Mesothelial cell of epicardium (in vitro differentiated cells): ENCODE data around the gene AFDN. TPM values are rescaled to one million over a fixed set of nuclear protein-coding genes. Genes with fewer than 3 reads are reported as not detected.

Source experiments
- DNase-seq, 2 experiments: peaks; one replicate each; pipeline ENCODE4 v3.0.0; 2021; ENCODE audit warnings: low spot score in 2 of 2; ENCODE audit not compliant: unreplicated experiment in 2 of 2
- H3K27ac Mint-ChIP-seq: 2 replicates; pipeline ENCODE4 v1.8.0; 2021; ENCODE audit warnings: mixed read lengths
- H3K27me3 Mint-ChIP-seq: 2 replicates; pipeline ENCODE4 v1.8.0; 2021; ENCODE audit warnings: low read depth, mixed read lengths
- H3K36me3 Mint-ChIP-seq: 2 replicates; pipeline ENCODE4 v1.8.0; 2021; ENCODE audit warnings: mixed read lengths
- H3K4me1 Mint-ChIP-seq: 2 replicates; pipeline ENCODE4 v1.8.0; 2021; ENCODE audit warnings: mixed read lengths
- H3K4me3 Mint-ChIP-seq: 2 replicates; pipeline ENCODE4 v1.8.0; 2021; ENCODE audit warnings: mild to moderate bottlenecking, moderate library complexity, mixed read lengths
- H3K9me3 Mint-ChIP-seq: 2 replicates; pipeline ENCODE4 v1.8.0; 2021; ENCODE audit warnings: mixed read lengths
- total RNA-seq: library from RNA; stranded (reverse); gene quantifications from 3 replicates; pipeline ENCODE4 v1.2.1, GENCODE V29; 2021
- TF ChIP-seq, protein P1 (sequence below): fragments of 200-600 bp; sonication (generic); IDR thresholded peaks from one replicate; pipeline ENCODE4 v1.5.0; 2021; ENCODE audit warnings: antibody characterized with exemption; ENCODE audit not compliant: unreplicated experiment

The AFDN gene
- total RNA-seq, 1 donor from 2014 or later = 284 TPM

DNA sequence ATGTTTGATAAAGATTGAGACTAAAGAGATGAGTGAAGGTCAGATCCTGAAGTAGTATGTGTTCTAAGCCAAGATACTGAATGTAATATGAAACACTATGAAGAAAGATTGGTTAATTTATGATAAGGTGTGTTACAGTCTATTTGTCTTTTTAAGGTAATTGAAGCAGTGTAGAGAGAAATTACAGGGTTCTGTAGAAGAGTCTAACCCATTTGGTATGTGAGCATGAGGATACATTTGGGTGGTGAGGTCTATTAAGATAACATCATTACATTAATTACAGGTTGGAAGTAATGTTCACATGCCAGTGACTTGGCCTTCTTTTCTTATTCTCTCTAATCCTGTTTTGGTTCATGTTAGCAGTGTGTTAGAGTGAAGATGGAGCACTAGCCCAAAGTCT is 61.4 kb downstream of the AFDN start:
- Mint-ChIP-seq H3K27ac (no peak overlapping the region), H3K4me1 (peaks cover 4% of the 10 kb centered on the region), H3K27me3 (no peaks in the 10 kb centered on the region), H3K36me3 (peaks cover 16% of the 10 kb centered on the region), H3K4me3 (no peak overlapping the region), H3K9me3 (no peaks in the 10 kb centered on the region)
- TF ChIP-seq, protein P1, sequence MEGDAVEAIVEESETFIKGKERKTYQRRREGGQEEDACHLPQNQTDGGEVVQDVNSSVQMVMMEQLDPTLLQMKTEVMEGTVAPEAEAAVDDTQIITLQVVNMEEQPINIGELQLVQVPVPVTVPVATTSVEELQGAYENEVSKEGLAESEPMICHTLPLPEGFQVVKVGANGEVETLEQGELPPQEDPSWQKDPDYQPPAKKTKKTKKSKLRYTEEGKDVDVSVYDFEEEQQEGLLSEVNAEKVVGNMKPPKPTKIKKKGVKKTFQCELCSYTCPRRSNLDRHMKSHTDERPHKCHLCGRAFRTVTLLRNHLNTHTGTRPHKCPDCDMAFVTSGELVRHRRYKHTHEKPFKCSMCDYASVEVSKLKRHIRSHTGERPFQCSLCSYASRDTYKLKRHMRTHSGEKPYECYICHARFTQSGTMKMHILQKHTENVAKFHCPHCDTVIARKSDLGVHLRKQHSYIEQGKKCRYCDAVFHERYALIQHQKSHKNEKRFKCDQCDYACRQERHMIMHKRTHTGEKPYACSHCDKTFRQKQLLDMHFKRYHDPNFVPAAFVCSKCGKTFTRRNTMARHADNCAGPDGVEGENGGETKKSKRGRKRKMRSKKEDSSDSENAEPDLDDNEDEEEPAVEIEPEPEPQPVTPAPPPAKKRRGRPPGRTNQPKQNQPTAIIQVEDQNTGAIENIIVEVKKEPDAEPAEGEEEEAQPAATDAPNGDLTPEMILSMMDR = no peak
- DNase-seq = no peak

DNA sequence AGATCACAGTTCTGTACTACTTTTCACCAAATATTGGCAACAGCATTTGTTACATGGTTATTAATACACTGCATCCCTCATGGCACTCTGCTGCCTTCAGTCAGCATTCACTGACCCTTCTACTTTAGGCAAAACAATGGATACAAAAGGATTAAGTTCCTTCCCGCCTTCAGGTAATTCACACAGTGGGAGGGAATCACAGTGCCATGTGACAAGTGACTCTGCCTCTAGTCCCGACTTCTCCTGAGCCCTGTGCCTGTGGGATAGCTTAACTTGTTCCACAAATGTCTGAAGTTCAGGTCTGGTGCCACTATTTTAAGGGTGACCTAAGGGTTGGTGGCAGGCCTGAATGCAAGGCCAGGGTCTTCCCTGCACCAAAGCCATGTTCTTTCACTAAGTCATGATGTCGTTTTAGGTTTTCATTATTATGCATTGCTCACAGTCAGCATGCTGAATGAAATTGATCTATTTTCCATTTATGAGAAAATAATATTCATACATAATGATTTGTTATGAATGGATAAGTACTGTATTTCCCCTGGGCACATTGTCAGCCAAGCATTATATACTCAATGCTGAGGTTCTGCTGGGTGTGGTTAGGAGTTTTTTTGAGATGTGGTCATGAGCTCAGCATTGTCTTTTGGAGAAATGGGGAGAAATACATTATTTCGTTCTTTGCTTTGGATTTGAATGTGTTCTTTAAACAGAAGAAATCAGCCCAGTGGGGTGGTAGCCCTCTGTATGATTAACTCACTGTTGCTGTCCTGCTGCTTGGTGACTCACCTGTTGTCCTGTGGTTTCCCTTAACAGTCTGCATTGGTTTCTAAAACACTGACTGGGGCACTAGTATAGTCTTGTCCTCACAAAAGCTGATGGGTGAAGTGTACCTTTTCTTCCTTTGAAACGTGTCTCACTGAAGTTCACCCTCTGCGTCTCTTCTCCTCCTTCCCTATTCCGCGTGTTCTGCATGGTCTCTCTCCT is 66.4 kb downstream of the AFDN start:
- H3K36me3 Mint-ChIP-seq = peaks cover 9% of the 10 kb centered on the region
- H3K27me3 Mint-ChIP-seq = no peaks in the 10 kb centered on the region
- no peaks in the 10 kb centered on the region for H3K9me3 Mint-ChIP-seq
- no peak overlapping the region for H3K4me3 Mint-ChIP-seq
- H3K4me1 Mint-ChIP-seq = no peaks in the 10 kb centered on the region
- DNase-seq = no peak
- TF ChIP-seq, protein P1 = no peak
- H3K27ac Mint-ChIP-seq = no peak overlapping the region

DNA sequence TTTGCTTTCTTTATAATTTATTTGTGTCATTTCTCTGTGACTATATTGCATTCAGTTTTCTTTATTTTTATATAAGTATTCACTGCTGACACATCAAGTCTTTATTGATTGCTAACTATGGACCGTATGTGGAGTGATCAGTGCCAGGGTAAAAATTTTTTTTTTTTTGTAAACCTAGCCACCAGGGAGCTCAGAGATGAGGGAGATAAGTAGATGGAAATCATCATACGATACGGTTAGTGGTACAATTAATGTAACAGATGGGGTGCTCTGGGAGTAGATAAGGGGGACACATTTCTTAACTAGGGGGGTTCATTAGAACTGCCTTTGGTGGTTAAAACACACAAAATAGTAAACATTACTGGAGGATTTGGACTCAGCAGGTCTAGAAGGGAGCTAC is 68.3 kb downstream of the AFDN start:
- Mint-ChIP-seq H3K9me3 (no peaks in the 10 kb centered on the region), H3K4me3 (no peak overlapping the region), H3K4me1 (no peaks in the 10 kb centered on the region), H3K27ac (no peak overlapping the region), H3K27me3 (no peaks in the 10 kb centered on the region), H3K36me3 (peaks cover 7% of the 10 kb centered on the region)
- TF ChIP-seq, protein P1 = no peak
- no peak for DNase-seq

DNA sequence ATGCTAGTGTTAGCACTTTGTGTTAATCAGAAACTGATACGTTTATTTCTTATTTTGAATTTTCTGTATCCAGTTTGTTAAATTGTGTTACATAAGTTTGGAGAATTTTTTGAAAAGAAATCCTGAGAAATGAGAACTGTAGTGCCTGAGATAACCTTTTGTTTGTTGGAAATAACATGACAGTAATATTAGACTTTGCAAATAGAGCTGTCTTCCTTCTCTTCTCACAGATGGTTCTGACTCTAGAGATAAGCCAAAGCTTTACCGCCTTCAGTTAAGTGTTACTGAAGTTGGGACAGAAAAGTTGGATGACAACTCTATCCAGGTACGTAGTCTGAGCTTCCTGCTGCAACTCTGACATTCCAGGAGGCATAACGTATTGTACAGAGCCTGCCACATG is 69.9 kb downstream of the AFDN start:
- Mint-ChIP-seq H3K27me3 (no peaks in the 10 kb centered on the region), H3K9me3 (no peaks in the 10 kb centered on the region), H3K36me3 (peaks cover 2% of the 10 kb centered on the region), H3K27ac (no peak overlapping the region), H3K4me3 (no peak overlapping the region), H3K4me1 (no peaks in the 10 kb centered on the region)
- DNase-seq = no peak
- TF ChIP-seq, protein P1 = no peak

DNA sequence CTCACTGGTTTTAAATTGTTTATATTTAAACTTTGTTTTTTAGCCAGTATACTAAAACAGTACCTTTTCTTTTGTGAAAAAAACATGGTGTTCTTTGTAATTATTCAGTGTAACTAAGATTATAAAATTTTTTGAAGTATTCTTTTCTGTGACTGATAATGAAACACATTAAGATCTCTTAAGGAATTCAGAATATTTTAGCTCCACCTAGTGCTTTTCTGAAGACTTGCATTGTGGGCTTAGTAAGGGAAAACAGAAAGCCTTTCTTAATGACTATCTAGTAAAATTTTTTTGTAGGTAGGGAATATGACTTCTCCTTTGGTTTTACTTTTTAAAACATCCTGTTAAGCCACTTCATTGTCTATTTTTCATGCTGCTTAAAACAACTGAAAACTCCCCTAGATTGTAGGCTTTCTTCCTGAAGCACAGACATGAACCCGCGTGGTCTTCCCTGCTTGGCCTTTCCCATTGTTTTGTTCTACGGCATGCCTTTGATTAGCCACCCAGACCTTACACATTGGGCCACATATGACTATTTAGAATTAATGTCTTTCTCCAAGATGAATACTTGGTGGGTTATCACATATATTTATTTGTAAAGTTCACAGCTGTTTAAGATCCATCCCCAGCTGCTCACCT is 72.1 kb downstream of the AFDN start:
- Mint-ChIP-seq H3K27ac (peak overlapping the region; percentile 14), H3K27me3 (no peaks in the 10 kb centered on the region), H3K36me3 (peaks cover 11% of the 10 kb centered on the region), H3K4me3 (no peak overlapping the region), H3K9me3 (no peaks in the 10 kb centered on the region), H3K4me1 (no peaks in the 10 kb centered on the region)
- no peak for DNase-seq
- TF ChIP-seq, protein P1 = peak; percentile 75
